Caco-2 (cell line): ENCODE data around the gene CDKN2B. TPM values are rescaled to one million over a fixed set of nuclear protein-coding genes. Genes with fewer than 3 reads are reported as not detected.

Experiments
- BruUV-seq: library from RNA; stranded (reverse); fragments of 400-500 nt; replicated peaks from 2 replicates; lab custom pipeline; 2021; lab: Mats Ljungman, UMichigan
- CTCF ChIA-PET: fragments of 300-600 bp; sonication (Branson Sonifier 250); formaldehyde crosslinking; loops from one replicate; lab custom pipeline; 2022; ENCODE audit warnings: antibody characterized with exemption; lab: Charles Lee
- POLR2A ChIA-PET: fragments of 300-600 bp; sonication (Branson Sonifier 250); formaldehyde crosslinking; loops from one replicate; lab custom pipeline; 2022; ENCODE audit warnings: antibody characterized with exemption; lab: Charles Lee
- DNase-seq, 2 experiments: peaks; one replicate each; pipeline versions ENCODE4 v3.0.0 to v3.0.0-alpha.2; 2020 to 2022
- H3K27me3 ChIP-seq: replicated peaks from 2 replicates; pipeline ENCODE4 v1.6.0; 2011; ENCODE audit warnings: low read length; ENCODE audit not compliant: control insufficient read depth, insufficient read depth
- H3K36me3 ChIP-seq: 2 replicates; pipeline ENCODE4 v1.5.1; 2011; ENCODE audit warnings: low read length; ENCODE audit not compliant: control insufficient read depth, insufficient read depth
- H3K4me1 ChIP-seq: fragments of 250-450 bp; sonication (Bioruptor Pico); 2 replicates; pipeline ENCODE4 v1.5.1; 2020; ENCODE audit warnings: mild to moderate bottlenecking
- H3K4me3 ChIP-seq: 2 replicates; pipeline ENCODE4 v1.5.1; 2011; ENCODE audit warnings: low read depth, mild to moderate bottlenecking, control low read depth, low read length
- H3K9me3 ChIP-seq: fragments of 250-450 bp; sonication (Bioruptor Pico); 2 replicates; pipeline ENCODE4 v1.5.1; 2020; ENCODE audit warnings: mild to moderate bottlenecking, moderate library complexity
- H3K27ac Mint-ChIP-seq: one replicate; pipeline ENCODE4 v1.8.0; 2022; ENCODE audit warnings: mixed read lengths; ENCODE audit not compliant: unreplicated experiment
- H3K27me3 Mint-ChIP-seq: one replicate; pipeline ENCODE4 v1.8.0; 2022; ENCODE audit warnings: mixed read lengths; ENCODE audit not compliant: insufficient read depth, unreplicated experiment
- H3K36me3 Mint-ChIP-seq: one replicate; pipeline ENCODE4 v1.8.0; 2022; ENCODE audit warnings: mild to moderate bottlenecking, mixed read lengths; ENCODE audit not compliant: insufficient read depth, unreplicated experiment
- H3K4me1 Mint-ChIP-seq: one replicate; pipeline ENCODE4 v1.8.0; 2022; ENCODE audit warnings: low read depth, mixed read lengths; ENCODE audit not compliant: unreplicated experiment
- H3K4me3 Mint-ChIP-seq: one replicate; pipeline ENCODE4 v1.8.0; 2022; ENCODE audit warnings: mild to moderate bottlenecking, moderate library complexity, mixed read lengths; ENCODE audit not compliant: unreplicated experiment
- H3K9me3 Mint-ChIP-seq: one replicate; pipeline ENCODE4 v1.8.0; 2022; ENCODE audit warnings: mixed read lengths; ENCODE audit not compliant: unreplicated experiment
- CTCF ChIP-seq, 2 experiments: fragments of 200-600 bp in 1 of 2; IDR thresholded peaks; 1 replicate in 1 of 2; 2 replicates in 1 of 2; pipeline versions ENCODE4 v1.5.1 to v1.8.0; 2011 to 2022; ENCODE audit warnings: antibody characterized with exemption in 1 of 2, control low read depth in 1 of 2, inconsistent platforms in 1 of 2, low read depth in 1 of 2, low read length in 1 of 2, mild to moderate bottlenecking in 1 of 2, moderate library complexity in 1 of 2; ENCODE audit not compliant: insufficient read depth in 1 of 2, severe bottlenecking in 1 of 2, unreplicated experiment in 1 of 2
- intact Hi-C: fragments of 100-400 bp; cut with micrococcal nuclease; formaldehyde crosslinking; loops from one replicate; pipeline ENCODE4 v1.10.0; 2022; ENCODE audit not compliant: unreplicated experiment
- total RNA-seq: library from RNA; stranded (reverse); gene quantifications from 2 replicates; pipeline ENCODE4 v1.2.3, GENCODE V29; 2022

CDKN2B gene
- total RNA-seq, 1 experiment from 2014 or later = 7.6 TPM

- Histone ChIP-seq H3K36me3 (no peaks in the 10 kb centered on the region), H3K4me1 (no peaks in the 10 kb centered on the region), H3K9me3 (no peaks in the 10 kb centered on the region), H3K27me3 (no peaks in the 10 kb centered on the region), H3K4me3 (no peak overlapping the region)
- no TSS peak for BruUV-seq
- Mint-ChIP-seq H3K27ac (no peak overlapping the region), H3K36me3 (peaks cover 5% of the 10 kb centered on the region), H3K9me3 (no peaks in the 10 kb centered on the region), H3K27me3 (no peaks in the 10 kb centered on the region), H3K4me3 (no peak overlapping the region), H3K4me1 (peaks cover 5% of the 10 kb centered on the region)
- TF ChIP-seq CTCF (IDR thresholded peaks at IDR 0.05; ENCODE audit: insufficient read depth in 1 of 2, low read depth in 1 of 2, low read length in 1 of 2, severe bottlenecking in 1 of 2, unreplicated experiment in 1 of 2) = no peak
- intact Hi-C loops = no loop called here
- no peak for DNase-seq
- ChIA-PET POLR2A (no interaction called here), CTCF (no interaction called here)
These were observed 34.8 kb downstream of the CDKN2B start for GRCh38 chr9:21974343-21974721.

GRCh38 chr9:21972361-21972760 is 36.7 kb downstream of the CDKN2B start:
- no peak for TF ChIP-seq CTCF (IDR thresholded peaks at IDR 0.05; ENCODE audit: insufficient read depth in 1 of 2, low read depth in 1 of 2, low read length in 1 of 2, severe bottlenecking in 1 of 2, unreplicated experiment in 1 of 2)
- no peak for DNase-seq

GRCh38 chr9:21970800-21971640 is 38.1 kb downstream of the CDKN2B start:
- no peaks in the 10 kb centered on the region for H3K27me3 ChIP-seq
- no peaks in the 10 kb centered on the region for H3K36me3 ChIP-seq
- no peaks in the 10 kb centered on the region for H3K9me3 Mint-ChIP-seq
- no TSS peak for BruUV-seq
- no peak for TF ChIP-seq CTCF (IDR thresholded peaks at IDR 0.05; ENCODE audit: insufficient read depth in 1 of 2, low read depth in 1 of 2, low read length in 1 of 2, severe bottlenecking in 1 of 2, unreplicated experiment in 1 of 2)
- H3K27me3 Mint-ChIP-seq = no peaks in the 10 kb centered on the region
- ChIA-PET POLR2A (no interaction called here), CTCF (interaction anchor here (0.6 kb wide), 1 partner anchor 148 kb away, joined by 3 read pairs; no protein-coding TSS in a partner anchor)
- no peak overlapping the region for H3K4me3 Mint-ChIP-seq
- no peak for DNase-seq
- no peaks in the 10 kb centered on the region for H3K4me1 Mint-ChIP-seq
- H3K9me3 ChIP-seq = no peaks in the 10 kb centered on the region
- peaks cover 5% of the 10 kb centered on the region for H3K36me3 Mint-ChIP-seq
- H3K4me1 ChIP-seq = no peaks in the 10 kb centered on the region
- H3K4me3 ChIP-seq = no peak overlapping the region
- intact Hi-C loops = no loop called here
- H3K27ac Mint-ChIP-seq = no peak overlapping the region

More at GRCh38 chr9:21972361-21972760, 36.7 kb downstream of the CDKN2B start:
- intact Hi-C loops = no loop called here
- H3K36me3 Mint-ChIP-seq = peaks cover 5% of the 10 kb centered on the region
- no TSS peak for BruUV-seq
- H3K4me1 ChIP-seq = no peaks in the 10 kb centered on the region
- no peaks in the 10 kb centered on the region for H3K9me3 Mint-ChIP-seq
- H3K27me3 ChIP-seq = no peaks in the 10 kb centered on the region
- H3K27ac Mint-ChIP-seq = no peak overlapping the region
- H3K4me1 Mint-ChIP-seq = no peaks in the 10 kb centered on the region
- ChIA-PET POLR2A (no interaction called here), CTCF (no interaction called here)
- no peak overlapping the region for H3K4me3 Mint-ChIP-seq
- H3K4me3 ChIP-seq = no peak overlapping the region
- H3K36me3 ChIP-seq = no peaks in the 10 kb centered on the region
- no peaks in the 10 kb centered on the region for H3K27me3 Mint-ChIP-seq
- no peaks in the 10 kb centered on the region for H3K9me3 ChIP-seq
